ENCODE results near the gene IQCE.
"Not testable (repeated sequence)": the region's sequence is repeated elsewhere in the genome, so short reads cannot be mapped to it uniquely, and the experiment has no call there.

IQCE gene

GRCh38 chr7:2576742-2577491 lies 18.1 kb downstream of the IQCE start:
- no peak for DNase-seq (ENCODE audit: low read depth)

- DNase-seq (ENCODE audit: low read depth): no peak
Measured at GRCh38 chr7:2577914-2578680, 19.3 kb downstream of the IQCE start.

GRCh38 chr7:2580636-2581035 lies 21.9 kb downstream of the IQCE start:
- no peak for DNase-seq (ENCODE audit: low read depth)

- DNase-seq (ENCODE audit: low read depth): no peak
Measured at GRCh38 chr7:2582006-2582735, 23.4 kb downstream of the IQCE start.

- no peak for DNase-seq (ENCODE audit: low read depth)
Measured at GRCh38 chr7:2583798-2584580, 25.2 kb downstream of the IQCE start.

- no peak for DNase-seq (ENCODE audit: low read depth)
Measured at GRCh38 chr7:2585446-2585845, 26.7 kb downstream of the IQCE start.

GRCh38 chr7:2586326-2587020 lies 27.7 kb downstream of the IQCE start:
- no peak for DNase-seq (ENCODE audit: low read depth)

- no peak for DNase-seq (ENCODE audit: low read depth)
Measured at GRCh38 chr7:2587134-2587533, 28.4 kb downstream of the IQCE start.

- no peak for DNase-seq (ENCODE audit: low read depth)
Measured at GRCh38 chr7:2587778-2588177, 29.0 kb downstream of the IQCE start.

- no peak for DNase-seq (ENCODE audit: low read depth)
Measured at GRCh38 chr7:2589341-2589740, 30.6 kb downstream of the IQCE start.

GRCh38 chr7:2589941-2590340 lies 31.2 kb downstream of the IQCE start:
- DNase-seq (ENCODE audit: low read depth): not testable (repeated sequence)

- DNase-seq (ENCODE audit: low read depth): no peak
Measured at GRCh38 chr7:2592375-2592865, 33.6 kb downstream of the IQCE start.

- no peak for DNase-seq (ENCODE audit: low read depth)
Measured at GRCh38 chr7:2593036-2593727, 34.4 kb downstream of the IQCE start.

GRCh38 chr7:2594599-2594998 lies 35.8 kb downstream of the IQCE start:
- DNase-seq (ENCODE audit: low read depth): no peak

- DNase-seq (ENCODE audit: low read depth): no peak
Measured at GRCh38 chr7:2595258-2595860, 36.6 kb downstream of the IQCE start.

- DNase-seq (ENCODE audit: low read depth): no peak
Measured at GRCh38 chr7:2596464-2597272, 37.9 kb downstream of the IQCE start.

GRCh38 chr7:2597273-2597640 lies 38.5 kb downstream of the IQCE start:
- no peak for DNase-seq (ENCODE audit: low read depth)

- DNase-seq (ENCODE audit: low read depth): no peak
Measured at GRCh38 chr7:2598154-2598823, 39.5 kb downstream of the IQCE start.

- DNase-seq (ENCODE audit: low read depth): no peak
Measured at GRCh38 chr7:2601065-2601464, 42.3 kb downstream of the IQCE start.

Data from stimulated activated CD8-positive, alpha-beta memory T cell treated with anti-CD3 and anti-CD28 coated beads, Interleukin-12 subunit alpha, Interleukin-12 subunit beta, amount 100 ng/mL, for 1 hour (primary cell).